PC-3 (cell line): Measurements from ENCODE around the gene AGL. TPM values are rescaled to one million over a fixed set of nuclear protein-coding genes. Genes with fewer than 3 reads are reported as not detected.
"Not testable (repeated sequence)": the region's sequence is repeated elsewhere in the genome, so short reads cannot be mapped to it uniquely, and the experiment has no call there.

Experiments
- ATAC-seq: fragments of 200-7000 bp; cut with Tn5 transposase; 2 replicates; pipeline ENCODE4 v1.9.1; 2020; ENCODE audit warnings: mild to moderate bottlenecking, moderate library complexity
- BruUV-seq: library from RNA; stranded (reverse); fragments of 400-500 nt; replicated peaks from 2 replicates; lab custom pipeline; 2021; lab: Mats Ljungman, UMichigan
- CTCF ChIA-PET: fragments of 300-600 bp; sonication (Branson Sonifier 250); formaldehyde crosslinking; loops from one replicate; lab custom pipeline; 2022; ENCODE audit warnings: antibody characterized with exemption; lab: Charles Lee
- POLR2A ChIA-PET: fragments of 300-600 bp; sonication (Branson Sonifier 250); formaldehyde crosslinking; loops from one replicate; lab custom pipeline; 2022; ENCODE audit warnings: antibody characterized with exemption; ENCODE audit not compliant: unreplicated experiment; lab: Charles Lee
- DNase-seq: peaks from one replicate; pipeline ENCODE4 v3.0.0-alpha.2; 2015
- H2AFZ ChIP-seq: fragments of 300-600 bp; sonication (generic); 2 replicates; pipeline ENCODE4 v1.6.0; 2016; ENCODE audit warnings: antibody characterized with exemption, low read length
- H3F3A ChIP-seq: fragments of 300-600 bp; sonication (generic); one replicate; pipeline ENCODE4 v1.6.0; 2017; ENCODE audit warnings: antibody characterized with exemption, low read length, control low read depth, mild to moderate bottlenecking; ENCODE audit not compliant: unreplicated experiment
- H3K27ac ChIP-seq: fragments of 300-600 bp; sonication (generic); 2 replicates; pipeline ENCODE4 v1.5.1; 2016; ENCODE audit warnings: mild to moderate bottlenecking, low read length
- H3K27me3 ChIP-seq: fragments of 300-600 bp; sonication (generic); 2 replicates; pipeline ENCODE4 v1.6.1; 2016; ENCODE audit warnings: low read length, mixed read lengths
- H3K36me3 ChIP-seq: fragments of 300-600 bp; sonication (generic); 2 replicates; pipeline ENCODE4 v1.6.1; 2016; ENCODE audit warnings: low read depth, mixed run types, low read length, mixed read lengths
- H3K4me1 ChIP-seq: fragments of 300-600 bp; sonication (generic); 2 replicates; pipeline ENCODE4 v1.5.1; 2016; ENCODE audit warnings: low read length; ENCODE audit not compliant: insufficient read depth
- H3K4me2 ChIP-seq: fragments of 300-600 bp; sonication (generic); 2 replicates; pipeline ENCODE4 v1.6.0; 2016; ENCODE audit warnings: low read length
- H3K4me3 ChIP-seq: fragments of 300-600 bp; sonication (generic); 2 replicates; pipeline ENCODE4 v1.5.1; 2016; ENCODE audit warnings: mild to moderate bottlenecking, low read length, mixed read lengths
- H3K79me2 ChIP-seq: fragments of 300-600 bp; sonication (generic); 2 replicates; pipeline ENCODE4 v1.6.1; 2017; ENCODE audit warnings: low read length, mixed read lengths
- H3K9ac ChIP-seq: fragments of 300-600 bp; sonication (generic); 2 replicates; pipeline ENCODE4 v1.6.0; 2016; ENCODE audit warnings: mild to moderate bottlenecking, low read length
- H3K9me2 ChIP-seq: fragments of 300-600 bp; sonication (generic); replicated peaks from 2 replicates; pipeline ENCODE4 v1.6.1; 2016; ENCODE audit warnings: mixed run types, low read length, mixed read lengths
- H3K9me3 ChIP-seq: fragments of 300-600 bp; sonication (generic); 2 replicates; pipeline ENCODE4 v1.6.1; 2016; ENCODE audit warnings: low read length, mixed read lengths
- H4K20me1 ChIP-seq: fragments of 300-600 bp; sonication (generic); 2 replicates; pipeline ENCODE4 v1.6.1; 2016; ENCODE audit warnings: low read length, mixed read lengths
- CTCF ChIP-seq: fragments of 300-600 bp; sonication (generic); conservative IDR thresholded peaks from 2 replicates; pipeline ENCODE4 v1.5.1; 2017; ENCODE audit warnings: antibody characterized with exemption, low read depth, mild to moderate bottlenecking, low read length
- EZH2 ChIP-seq: fragments of 300-600 bp; sonication (generic); IDR thresholded peaks from one replicate; pipeline ENCODE4 v1.6.1; 2017; ENCODE audit warnings: antibody characterized with exemption, mild to moderate bottlenecking, low read length; ENCODE audit not compliant: unreplicated experiment
- EZH2phosphoT487 ChIP-seq: fragments of 300-600 bp; sonication (generic); IDR thresholded peaks from 2 replicates; pipeline ENCODE4 v1.6.1; 2018; ENCODE audit warnings: mild to moderate bottlenecking, antibody characterized with exemption, low read length, borderline replicate concordance
- intact Hi-C: fragments of 100-400 bp; cut with micrococcal nuclease; formaldehyde crosslinking; loops from 2 replicates; pipeline ENCODE4 v1.9.0; 2023
- total RNA-seq: library from RNA; depleted of rRNA; stranded (reverse); fragments of >200 nt; gene quantifications from 2 replicates; pipeline ENCODE4 v1.2.3, GENCODE V29; 2014

AGL gene
- total RNA-seq, 1 experiment from 2014 or later: 8.7 TPM

GRCh38 chr1:99836171-99837103 lies 13.7 kb upstream of the AGL start:
- H3F3A ChIP-seq, H3K79me2 ChIP-seq, CTCF ChIA-PET, intact Hi-C loops, H4K20me1 ChIP-seq, H3K9me2 ChIP-seq, H3K4me2 ChIP-seq, H3K27me3 ChIP-seq, ATAC-seq, H3K4me3 ChIP-seq, DNase-seq, H3K9me3 ChIP-seq, H3K36me3 ChIP-seq, H3K9ac ChIP-seq, H2AFZ ChIP-seq, BruUV-seq, H3K4me1 ChIP-seq, POLR2A ChIA-PET, H3K27ac ChIP-seq: not testable (repeated sequence)

GRCh38 chr1:99840353-99840752 lies 9.8 kb upstream of the AGL start:
- H3K27ac ChIP-seq, H3K27me3 ChIP-seq, H4K20me1 ChIP-seq, DNase-seq, H3K36me3 ChIP-seq, H2AFZ ChIP-seq, ATAC-seq, H3K4me1 ChIP-seq, H3K4me2 ChIP-seq, intact Hi-C loops, H3F3A ChIP-seq, H3K9me3 ChIP-seq, H3K9ac ChIP-seq, H3K79me2 ChIP-seq, H3K4me3 ChIP-seq, CTCF ChIA-PET, POLR2A ChIA-PET, BruUV-seq, H3K9me2 ChIP-seq: not testable (repeated sequence)

GRCh38 chr1:99843760-99844159 lies 6.4 kb upstream of the AGL start:
- Histone ChIP-seq H3K9me2 (no peaks in the 10 kb centered on the region), H3K9me3 (0 out of 2 replicates have a peak, but pooled peaks cover 3% of the 10 kb centered on the region), H3K9ac (no peak overlapping the region), H3K4me2 (no peak overlapping the region), H3K27ac (no peak overlapping the region), H3K4me3 (no peak overlapping the region), H3K27me3 (no peaks in the 10 kb centered on the region), H4K20me1 (no peaks in the 10 kb centered on the region), H3K4me1 (no peaks in the 10 kb centered on the region), H3F3A (no peaks in the 10 kb centered on the region), H2AFZ (no peak overlapping the region), H3K79me2 (no peaks in the 10 kb centered on the region), H3K36me3 (no peaks in the 10 kb centered on the region)
- ChIA-PET CTCF (no interaction called here), POLR2A (no interaction called here)
- TF ChIP-seq EZH2: no peak
- TF ChIP-seq EZH2phosphoT487: no peak
- no peak for TF ChIP-seq CTCF
- BruUV-seq: no TSS peak
- ATAC-seq: no peak
- intact Hi-C loops: no loop called here
- DNase-seq: no peak

- BruUV-seq, H3K4me2 ChIP-seq, intact Hi-C loops, POLR2A ChIA-PET, H3K27me3 ChIP-seq, H3K36me3 ChIP-seq, ATAC-seq, H3K9me2 ChIP-seq, H3K27ac ChIP-seq, H4K20me1 ChIP-seq, DNase-seq, H3K9me3 ChIP-seq, H3K9ac ChIP-seq, CTCF ChIA-PET, H3K4me3 ChIP-seq, H3K4me1 ChIP-seq, H3K79me2 ChIP-seq, H2AFZ ChIP-seq, H3F3A ChIP-seq: not testable (repeated sequence)
These were observed 5.0 kb upstream of the AGL start for GRCh38 chr1:99845201-99845600.
